ENCODE measurements around the gene SLC6A13.
"Not testable (repeated sequence)": the region's sequence is repeated elsewhere in the genome, so short reads cannot be mapped to it uniquely, and the experiment has no call there.

GRCh38 chr12:217029-217428 lies 45.6 kb downstream of the SLC6A13 start:
- not testable (repeated sequence) for TF ChIP-seq POLR2A, CTCF (IDR thresholded peaks at IDR 0.05)
